ENCODE results near the gene PUS7.

PUS7 gene

GRCh38 chr7:105489409-105489808 lies 32.7 kb downstream of the PUS7 start:
- no CpG with 5 or more reads among the region's 3 CpGs for WGBS (ENCODE audit: extremely low coverage, insufficient coverage, insufficient read length)

GRCh38 chr7:105487579-105488571 lies 34.2 kb downstream of the PUS7 start:
- no peak overlapping the region for H2BK120ac ChIP-seq (ENCODE audit: insufficient read depth, low read length, poor library complexity)
- H3K79me2 ChIP-seq (ENCODE audit: control insufficient read depth, insufficient read depth, low read length, poor library complexity) = no peaks in the 10 kb centered on the region
- no peak overlapping the region for H2AFZ ChIP-seq (ENCODE audit: insufficient read depth, low read length, poor library complexity)
- no peak overlapping the region for H4K91ac ChIP-seq (ENCODE audit: low read depth, low read length)
- no peak overlapping the region for H2BK5ac ChIP-seq (ENCODE audit: low read depth, low read length, poor library complexity)
- DNase-seq = peak; percentile 7 to 56
- H4K8ac ChIP-seq (ENCODE audit: low read depth, low read length) = no peak overlapping the region
- H3K14ac ChIP-seq (ENCODE audit: low read length) = no peak overlapping the region
- no peak overlapping the region for H3K4ac ChIP-seq (ENCODE audit: low read depth, low read length)
- H3K9ac ChIP-seq (ENCODE audit: low read length) = no peak overlapping the region
- no peak overlapping the region for H3K18ac ChIP-seq (ENCODE audit: low read length)
- no peak overlapping the region for H3K4me3 ChIP-seq (ENCODE audit: low read depth, low read length)
- no peak overlapping the region for H3K4me2 ChIP-seq (ENCODE audit: low read length)
- H2BK12ac ChIP-seq (ENCODE audit: low read length) = no peak overlapping the region
- no peaks in the 10 kb centered on the region for H3K9me3 ChIP-seq (ENCODE audit: insufficient read depth, low read depth, low read length)
- no peaks in the 10 kb centered on the region for H3K79me1 ChIP-seq (ENCODE audit: low read length)
- H3K27ac ChIP-seq (ENCODE audit: low read depth, low read length) = no peak overlapping the region
- H3K36me3 ChIP-seq (ENCODE audit: control insufficient read depth in 1 of 2, insufficient read depth in 2 of 2, low read length in 2 of 2) = peaks cover 7 to 8% of the 10 kb centered on the region in 2 experiments
- no peak overlapping the region for H2AK5ac ChIP-seq (ENCODE audit: low read length)
- H3K4me1 ChIP-seq (ENCODE audit: control insufficient read depth in 1 of 2, insufficient read depth in 2 of 2, low read length in 2 of 2) = no peaks in the 10 kb centered on the region
- H3K23ac ChIP-seq (ENCODE audit: low read length) = no peak overlapping the region
- no CpG with 5 or more reads among the region's 6 CpGs for WGBS (ENCODE audit: extremely low coverage, insufficient coverage, insufficient read length)
- H4K12ac ChIP-seq (ENCODE audit: low read depth, low read length) = no peak overlapping the region
- H3K27me3 ChIP-seq (ENCODE audit: insufficient read depth, low read length) = no peaks in the 10 kb centered on the region

More at GRCh38 chr7:105489409-105489808, 32.7 kb downstream of the PUS7 start:
- Histone ChIP-seq H3K4me1 (ENCODE audit: control insufficient read depth in 1 of 2, insufficient read depth in 2 of 2, low read length in 2 of 2) (no peaks in the 10 kb centered on the region), H2AFZ (ENCODE audit: insufficient read depth, low read length, poor library complexity) (no peak overlapping the region), H3K9ac (ENCODE audit: low read length) (no peak overlapping the region), H3K4ac (ENCODE audit: low read depth, low read length) (no peak overlapping the region), H3K36me3 (ENCODE audit: control insufficient read depth in 1 of 2, insufficient read depth in 2 of 2, low read length in 2 of 2) (peaks cover 7 to 8% of the 10 kb centered on the region in 2 experiments), H4K91ac (ENCODE audit: low read depth, low read length) (no peak overlapping the region), H2AK5ac (ENCODE audit: low read length) (no peak overlapping the region), H3K9me3 (ENCODE audit: insufficient read depth, low read depth, low read length) (no peaks in the 10 kb centered on the region), H3K4me3 (ENCODE audit: low read depth, low read length) (no peak overlapping the region), H3K4me2 (ENCODE audit: low read length) (no peak overlapping the region), H3K79me1 (ENCODE audit: low read length) (no peaks in the 10 kb centered on the region), H4K12ac (ENCODE audit: low read depth, low read length) (no peak overlapping the region), H3K27me3 (ENCODE audit: insufficient read depth, low read length) (no peaks in the 10 kb centered on the region), H4K8ac (ENCODE audit: low read depth, low read length) (no peak overlapping the region), H3K18ac (ENCODE audit: low read length) (no peak overlapping the region), H3K23ac (ENCODE audit: low read length) (no peak overlapping the region), H3K27ac (ENCODE audit: low read depth, low read length) (no peak overlapping the region), H3K14ac (ENCODE audit: low read length) (no peak overlapping the region), H3K79me2 (ENCODE audit: control insufficient read depth, insufficient read depth, low read length, poor library complexity) (no peaks in the 10 kb centered on the region), H2BK12ac (ENCODE audit: low read length) (no peak overlapping the region), H2BK5ac (ENCODE audit: low read depth, low read length, poor library complexity) (no peak overlapping the region), H2BK120ac (ENCODE audit: insufficient read depth, low read length, poor library complexity) (no peak overlapping the region)
- DNase-seq = no peak

GRCh38 chr7:105480931-105481330 lies 41.1 kb downstream of the PUS7 start:
- no peak overlapping the region for H3K18ac ChIP-seq (ENCODE audit: low read length)
- WGBS (ENCODE audit: extremely low coverage, insufficient coverage, insufficient read length) = no CpG with 5 or more reads among the region's 4 CpGs
- no peak overlapping the region for H4K12ac ChIP-seq (ENCODE audit: low read depth, low read length)
- no peak overlapping the region for H3K4ac ChIP-seq (ENCODE audit: low read depth, low read length)
- no peaks in the 10 kb centered on the region for H3K9me3 ChIP-seq (ENCODE audit: insufficient read depth, low read depth, low read length)
- no peak overlapping the region for H4K91ac ChIP-seq (ENCODE audit: low read depth, low read length)
- H2BK12ac ChIP-seq (ENCODE audit: low read length) = no peak overlapping the region
- no peaks in the 10 kb centered on the region for H3K4me1 ChIP-seq (ENCODE audit: control insufficient read depth in 1 of 2, insufficient read depth in 2 of 2, low read length in 2 of 2)
- H2BK120ac ChIP-seq (ENCODE audit: insufficient read depth, low read length, poor library complexity) = no peak overlapping the region
- H2AK5ac ChIP-seq (ENCODE audit: low read length) = no peak overlapping the region
- no peaks in the 10 kb centered on the region for H3K79me2 ChIP-seq (ENCODE audit: control insufficient read depth, insufficient read depth, low read length, poor library complexity)
- H3K36me3 ChIP-seq (ENCODE audit: control insufficient read depth in 1 of 2, insufficient read depth in 2 of 2, low read length in 2 of 2) = peaks cover 4 to 6% of the 10 kb centered on the region in 2 experiments
- no peak overlapping the region for H3K4me2 ChIP-seq (ENCODE audit: low read length)
- H3K23ac ChIP-seq (ENCODE audit: low read length) = no peak overlapping the region
- H4K8ac ChIP-seq (ENCODE audit: low read depth, low read length) = no peak overlapping the region
- no peak overlapping the region for H3K4me3 ChIP-seq (ENCODE audit: low read depth, low read length)
- H3K27me3 ChIP-seq (ENCODE audit: insufficient read depth, low read length) = no peaks in the 10 kb centered on the region
- no peak for DNase-seq
- no peak overlapping the region for H2AFZ ChIP-seq (ENCODE audit: insufficient read depth, low read length, poor library complexity)
- no peak overlapping the region for H3K27ac ChIP-seq (ENCODE audit: low read depth, low read length)
- H3K14ac ChIP-seq (ENCODE audit: low read length) = no peak overlapping the region
- H2BK5ac ChIP-seq (ENCODE audit: low read depth, low read length, poor library complexity) = no peak overlapping the region
- no peaks in the 10 kb centered on the region for H3K79me1 ChIP-seq (ENCODE audit: low read length)
- no peak overlapping the region for H3K9ac ChIP-seq (ENCODE audit: low read length)

DNA sequence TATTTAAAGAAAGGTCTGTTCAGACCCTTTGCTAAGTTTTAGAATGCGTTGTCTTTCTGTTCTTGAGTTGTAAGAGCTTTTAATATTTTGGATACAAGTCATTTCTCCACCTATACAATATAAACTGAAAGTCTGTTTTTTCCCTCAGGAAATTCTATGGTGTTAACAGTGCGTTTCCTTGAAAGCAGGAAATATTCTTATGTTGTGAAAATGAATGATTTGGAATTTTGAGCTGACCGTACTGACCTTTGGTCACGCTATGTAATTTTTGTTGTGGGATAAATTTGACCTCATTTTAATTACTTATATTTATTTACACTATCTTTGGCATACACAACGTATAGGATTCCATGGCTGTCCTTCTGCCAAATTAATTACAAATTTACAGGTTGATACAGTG lies 43.5 kb downstream of the PUS7 start:
- no peaks in the 10 kb centered on the region for H3K79me2 ChIP-seq (ENCODE audit: control insufficient read depth, insufficient read depth, low read length, poor library complexity)
- no peak overlapping the region for H2BK5ac ChIP-seq (ENCODE audit: low read depth, low read length, poor library complexity)
- no peak overlapping the region for H3K4ac ChIP-seq (ENCODE audit: low read depth, low read length)
- H3K23ac ChIP-seq (ENCODE audit: low read length) = no peak overlapping the region
- no peak overlapping the region for H3K4me2 ChIP-seq (ENCODE audit: low read length)
- no CpG with 5 or more reads among the region's 5 CpGs for WGBS (ENCODE audit: extremely low coverage, insufficient coverage, insufficient read length)
- no peak overlapping the region for H4K91ac ChIP-seq (ENCODE audit: low read depth, low read length)
- H3K9me3 ChIP-seq (ENCODE audit: insufficient read depth, low read depth, low read length) = no peaks in the 10 kb centered on the region
- no peak overlapping the region for H4K12ac ChIP-seq (ENCODE audit: low read depth, low read length)
- H3K79me1 ChIP-seq (ENCODE audit: low read length) = no peaks in the 10 kb centered on the region
- no peak overlapping the region for H2AK5ac ChIP-seq (ENCODE audit: low read length)
- H4K8ac ChIP-seq (ENCODE audit: low read depth, low read length) = no peak overlapping the region
- no peak overlapping the region for H3K9ac ChIP-seq (ENCODE audit: low read length)
- H2BK12ac ChIP-seq (ENCODE audit: low read length) = no peak overlapping the region
- no peak overlapping the region for H3K4me3 ChIP-seq (ENCODE audit: low read depth, low read length)
- H3K14ac ChIP-seq (ENCODE audit: low read length) = no peak overlapping the region
- peaks cover 2 to 4% of the 10 kb centered on the region in 2 experiments for H3K36me3 ChIP-seq (ENCODE audit: control insufficient read depth in 1 of 2, insufficient read depth in 2 of 2, low read length in 2 of 2)
- H3K18ac ChIP-seq (ENCODE audit: low read length) = no peak overlapping the region
- H3K4me1 ChIP-seq (ENCODE audit: control insufficient read depth in 1 of 2, insufficient read depth in 2 of 2, low read length in 2 of 2) = no peaks in the 10 kb centered on the region
- H3K27me3 ChIP-seq (ENCODE audit: insufficient read depth, low read length) = no peaks in the 10 kb centered on the region
- H2BK120ac ChIP-seq (ENCODE audit: insufficient read depth, low read length, poor library complexity) = no peak overlapping the region
- H3K27ac ChIP-seq (ENCODE audit: low read depth, low read length) = no peak overlapping the region
- no peak overlapping the region for H2AFZ ChIP-seq (ENCODE audit: insufficient read depth, low read length, poor library complexity)
- DNase-seq = no peak

Data from trophoblast cell (in vitro differentiated cells and primary cell).